HL-60 (cell line): ENCODE results near the gene HPCAL4.
A peak's percentile ranks its signal among the peaks of the same experiment; 100 is the strongest.

Source experiments
- GABPA ChIP-seq: IDR thresholded peaks from 2 replicates; pipeline ENCODE4 v1.6.1; 2012; ENCODE audit warnings: low read depth
- POLR2AphosphoS5 ChIP-seq: IDR thresholded peaks from 2 replicates; pipeline ENCODE4 v1.6.1; 2012; ENCODE audit warnings: low read depth
- TF ChIP-seq, protein P1 (sequence below): IDR thresholded peaks from one replicate; pipeline ENCODE4 v1.5.1; 2011; ENCODE audit warnings: low read length, control low read depth, inconsistent platforms; ENCODE audit not compliant: insufficient read depth
- TF ChIP-seq, protein P2 (sequence below): IDR thresholded peaks from 2 replicates; pipeline ENCODE4 v1.6.1; 2012; ENCODE audit warnings: low read depth; ENCODE audit not compliant: insufficient replicate concordance

DNA sequence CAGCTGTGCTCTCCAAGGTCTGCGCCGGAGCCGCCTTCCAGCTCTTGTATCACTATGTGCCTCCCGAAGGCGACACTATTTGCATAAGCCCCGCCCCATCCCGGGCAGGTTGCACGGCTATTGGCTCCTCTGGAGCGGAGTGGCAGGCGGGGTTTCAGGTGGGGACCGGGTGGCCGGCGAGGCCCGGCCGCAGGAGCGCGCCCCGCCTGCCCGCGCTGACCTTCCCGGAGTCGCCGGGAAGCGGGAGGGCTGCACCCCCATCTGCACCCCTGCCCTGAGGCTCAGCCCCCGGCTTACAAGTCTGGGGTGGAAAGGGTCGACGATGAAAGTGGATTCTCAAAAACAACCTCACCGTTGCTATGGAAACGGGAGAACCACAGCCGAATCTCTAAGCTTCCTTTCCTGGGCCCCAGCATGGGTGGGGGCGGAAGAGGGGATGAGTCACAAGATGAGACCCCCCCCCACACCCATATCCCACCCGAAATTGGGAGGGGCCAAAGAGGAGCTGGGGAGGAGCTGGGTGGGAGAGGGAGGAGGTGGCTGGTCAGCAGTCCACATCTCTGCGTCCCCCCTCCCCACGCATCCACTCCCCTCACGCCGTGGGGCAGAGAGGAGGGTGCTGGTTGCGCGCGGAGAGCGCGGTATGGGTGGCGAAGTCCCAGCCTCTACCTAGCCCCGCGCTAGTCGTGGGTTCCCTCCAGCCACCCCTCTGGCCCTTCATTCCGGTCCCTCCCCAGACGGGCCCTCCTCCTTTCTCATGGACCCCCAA lies at the start of gene HPCAL4:
- TF ChIP-seq POLR2AphosphoS5 = no peak
- TF ChIP-seq, protein P1, sequence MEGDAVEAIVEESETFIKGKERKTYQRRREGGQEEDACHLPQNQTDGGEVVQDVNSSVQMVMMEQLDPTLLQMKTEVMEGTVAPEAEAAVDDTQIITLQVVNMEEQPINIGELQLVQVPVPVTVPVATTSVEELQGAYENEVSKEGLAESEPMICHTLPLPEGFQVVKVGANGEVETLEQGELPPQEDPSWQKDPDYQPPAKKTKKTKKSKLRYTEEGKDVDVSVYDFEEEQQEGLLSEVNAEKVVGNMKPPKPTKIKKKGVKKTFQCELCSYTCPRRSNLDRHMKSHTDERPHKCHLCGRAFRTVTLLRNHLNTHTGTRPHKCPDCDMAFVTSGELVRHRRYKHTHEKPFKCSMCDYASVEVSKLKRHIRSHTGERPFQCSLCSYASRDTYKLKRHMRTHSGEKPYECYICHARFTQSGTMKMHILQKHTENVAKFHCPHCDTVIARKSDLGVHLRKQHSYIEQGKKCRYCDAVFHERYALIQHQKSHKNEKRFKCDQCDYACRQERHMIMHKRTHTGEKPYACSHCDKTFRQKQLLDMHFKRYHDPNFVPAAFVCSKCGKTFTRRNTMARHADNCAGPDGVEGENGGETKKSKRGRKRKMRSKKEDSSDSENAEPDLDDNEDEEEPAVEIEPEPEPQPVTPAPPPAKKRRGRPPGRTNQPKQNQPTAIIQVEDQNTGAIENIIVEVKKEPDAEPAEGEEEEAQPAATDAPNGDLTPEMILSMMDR = no peak
- TF ChIP-seq, protein P2, sequence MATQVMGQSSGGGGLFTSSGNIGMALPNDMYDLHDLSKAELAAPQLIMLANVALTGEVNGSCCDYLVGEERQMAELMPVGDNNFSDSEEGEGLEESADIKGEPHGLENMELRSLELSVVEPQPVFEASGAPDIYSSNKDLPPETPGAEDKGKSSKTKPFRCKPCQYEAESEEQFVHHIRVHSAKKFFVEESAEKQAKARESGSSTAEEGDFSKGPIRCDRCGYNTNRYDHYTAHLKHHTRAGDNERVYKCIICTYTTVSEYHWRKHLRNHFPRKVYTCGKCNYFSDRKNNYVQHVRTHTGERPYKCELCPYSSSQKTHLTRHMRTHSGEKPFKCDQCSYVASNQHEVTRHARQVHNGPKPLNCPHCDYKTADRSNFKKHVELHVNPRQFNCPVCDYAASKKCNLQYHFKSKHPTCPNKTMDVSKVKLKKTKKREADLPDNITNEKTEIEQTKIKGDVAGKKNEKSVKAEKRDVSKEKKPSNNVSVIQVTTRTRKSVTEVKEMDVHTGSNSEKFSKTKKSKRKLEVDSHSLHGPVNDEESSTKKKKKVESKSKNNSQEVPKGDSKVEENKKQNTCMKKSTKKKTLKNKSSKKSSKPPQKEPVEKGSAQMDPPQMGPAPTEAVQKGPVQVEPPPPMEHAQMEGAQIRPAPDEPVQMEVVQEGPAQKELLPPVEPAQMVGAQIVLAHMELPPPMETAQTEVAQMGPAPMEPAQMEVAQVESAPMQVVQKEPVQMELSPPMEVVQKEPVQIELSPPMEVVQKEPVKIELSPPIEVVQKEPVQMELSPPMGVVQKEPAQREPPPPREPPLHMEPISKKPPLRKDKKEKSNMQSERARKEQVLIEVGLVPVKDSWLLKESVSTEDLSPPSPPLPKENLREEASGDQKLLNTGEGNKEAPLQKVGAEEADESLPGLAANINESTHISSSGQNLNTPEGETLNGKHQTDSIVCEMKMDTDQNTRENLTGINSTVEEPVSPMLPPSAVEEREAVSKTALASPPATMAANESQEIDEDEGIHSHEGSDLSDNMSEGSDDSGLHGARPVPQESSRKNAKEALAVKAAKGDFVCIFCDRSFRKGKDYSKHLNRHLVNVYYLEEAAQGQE = peak; percentile 76
- no peak for TF ChIP-seq GABPA
